Panc1 (cell line): Measurements from ENCODE around the gene NUP54. TPM values are rescaled to one million over a fixed set of nuclear protein-coding genes. Genes with fewer than 3 reads are reported as not detected.

ENCODE experiments used
- ATAC-seq: fragments of 200-7000 bp; cut with Tn5 transposase; 2 replicates; pipeline ENCODE4 v1.9.1; 2020; ENCODE audit warnings: mild to moderate bottlenecking, moderate library complexity
- BruUV-seq: library from RNA; stranded (reverse); fragments of 400-500 nt; replicated peaks from 2 replicates; lab custom pipeline; 2021; lab: Mats Ljungman, UMichigan
- CTCF ChIA-PET: fragments of 300-600 bp; sonication (Branson Sonifier 250); formaldehyde crosslinking; loops from one replicate; lab custom pipeline; 2022; ENCODE audit warnings: antibody characterized with exemption; lab: Charles Lee
- POLR2A ChIA-PET: fragments of 300-600 bp; sonication (Branson Sonifier 250); formaldehyde crosslinking; loops from one replicate; lab custom pipeline; 2022; ENCODE audit warnings: antibody characterized with exemption; lab: Charles Lee
- DNase-seq: peaks from one replicate; pipeline ENCODE4 v3.0.0-alpha.2; 2010; ENCODE audit warnings: low read depth, low spot score
- H3K27ac ChIP-seq: 2 replicates; pipeline ENCODE4 v1.5.1; 2011; ENCODE audit warnings: mild to moderate bottlenecking, low read length, inconsistent platforms
- H3K27me3 ChIP-seq: fragments of 200-500 bp; sonication (Bioruptor generic); 2 replicates; pipeline ENCODE4 v1.6.0; 2014; ENCODE audit warnings: low read length, inconsistent platforms; ENCODE audit not compliant: control insufficient read depth, insufficient read depth
- H3K36me3 ChIP-seq: fragments of 200-500 bp; sonication (Bioruptor generic); 2 replicates; pipeline ENCODE4 v1.5.1; 2014; ENCODE audit warnings: inconsistent platforms, mild to moderate bottlenecking, low read length, moderate library complexity; ENCODE audit not compliant: control insufficient read depth, insufficient read depth
- H3K4me1 ChIP-seq: 2 replicates; pipeline ENCODE4 v1.5.1; 2011; ENCODE audit warnings: inconsistent platforms, mild to moderate bottlenecking, low read length, moderate library complexity; ENCODE audit not compliant: control insufficient read depth, insufficient read depth
- H3K4me3 ChIP-seq, 2 experiments: 2 replicates each; pipeline ENCODE4 v1.5.1; 2011 to 2012; ENCODE audit warnings: low read depth in 2 of 2, low read length in 2 of 2, mild to moderate bottlenecking in 2 of 2, inconsistent platforms in 1 of 2, moderate library complexity in 1 of 2
- H3K9me3 ChIP-seq: fragments of 200-500 bp; sonication (Bioruptor generic); 2 replicates; pipeline ENCODE4 v1.5.1; 2014; ENCODE audit warnings: low read depth, mild to moderate bottlenecking, inconsistent platforms, low read length, moderate library complexity; ENCODE audit not compliant: control insufficient read depth, insufficient read depth
- POLR2AphosphoS5 ChIP-seq: IDR thresholded peaks from 2 replicates; pipeline ENCODE4 v1.6.1; 2012; ENCODE audit warnings: mild to moderate bottlenecking, low read depth, low read length, moderate library complexity
- SIN3A ChIP-seq: IDR thresholded peaks from 2 replicates; pipeline ENCODE4 v1.6.1; 2012; ENCODE audit warnings: low read depth, mild to moderate bottlenecking, low read length, moderate library complexity, borderline replicate concordance; ENCODE audit not compliant: insufficient read depth
- TCF7L2 ChIP-seq: IDR thresholded peaks from 2 replicates; pipeline ENCODE4 v1.6.1; 2011; ENCODE audit warnings: mild to moderate bottlenecking, low read depth, low read length, inconsistent platforms
- in situ Hi-C: cut with HindIII; loops from 2 replicates; pipeline ENCODE4 v1.10.0; 2016; ENCODE audit warnings: low sequenced_read_pairs, low pct_unique_long_range_greater_than_20kb
- intact Hi-C: fragments of 100-400 bp; cut with micrococcal nuclease; formaldehyde crosslinking; loops from one replicate; pipeline ENCODE4 v1.10.0; 2022; ENCODE audit not compliant: unreplicated experiment
- total RNA-seq: library from RNA; stranded (reverse); gene quantifications from one replicate; pipeline ENCODE4 v1.2.1, GENCODE V29; 2021; ENCODE audit not compliant: unreplicated experiment
- TF ChIP-seq, protein P1 (sequence below), 2 experiments: IDR thresholded peaks; 2 replicates each; pipeline ENCODE4 v1.6.1; 2011 to 2012; ENCODE audit warnings: low read depth in 2 of 2, control low read depth in 1 of 2, low read length in 1 of 2, mild to moderate bottlenecking in 1 of 2, moderate library complexity in 1 of 2; ENCODE audit not compliant: insufficient read depth in 1 of 2
- TF ChIP-seq, protein P2 (sequence below): fragments of 450-650 bp; IDR thresholded peaks from 2 replicates; pipeline ENCODE4 v1.5.1; 2017; ENCODE audit warnings: mild to moderate bottlenecking

Gene NUP54
- total RNA-seq, 1 experiment from 2014 or later, result 32.1 TPM

GRCh38 chr4:76188557-76188956 is 40.4 kb upstream of the NUP54 start:
- CTCF ChIA-PET, result no interaction called here
- TF ChIP-seq, protein P1, sequence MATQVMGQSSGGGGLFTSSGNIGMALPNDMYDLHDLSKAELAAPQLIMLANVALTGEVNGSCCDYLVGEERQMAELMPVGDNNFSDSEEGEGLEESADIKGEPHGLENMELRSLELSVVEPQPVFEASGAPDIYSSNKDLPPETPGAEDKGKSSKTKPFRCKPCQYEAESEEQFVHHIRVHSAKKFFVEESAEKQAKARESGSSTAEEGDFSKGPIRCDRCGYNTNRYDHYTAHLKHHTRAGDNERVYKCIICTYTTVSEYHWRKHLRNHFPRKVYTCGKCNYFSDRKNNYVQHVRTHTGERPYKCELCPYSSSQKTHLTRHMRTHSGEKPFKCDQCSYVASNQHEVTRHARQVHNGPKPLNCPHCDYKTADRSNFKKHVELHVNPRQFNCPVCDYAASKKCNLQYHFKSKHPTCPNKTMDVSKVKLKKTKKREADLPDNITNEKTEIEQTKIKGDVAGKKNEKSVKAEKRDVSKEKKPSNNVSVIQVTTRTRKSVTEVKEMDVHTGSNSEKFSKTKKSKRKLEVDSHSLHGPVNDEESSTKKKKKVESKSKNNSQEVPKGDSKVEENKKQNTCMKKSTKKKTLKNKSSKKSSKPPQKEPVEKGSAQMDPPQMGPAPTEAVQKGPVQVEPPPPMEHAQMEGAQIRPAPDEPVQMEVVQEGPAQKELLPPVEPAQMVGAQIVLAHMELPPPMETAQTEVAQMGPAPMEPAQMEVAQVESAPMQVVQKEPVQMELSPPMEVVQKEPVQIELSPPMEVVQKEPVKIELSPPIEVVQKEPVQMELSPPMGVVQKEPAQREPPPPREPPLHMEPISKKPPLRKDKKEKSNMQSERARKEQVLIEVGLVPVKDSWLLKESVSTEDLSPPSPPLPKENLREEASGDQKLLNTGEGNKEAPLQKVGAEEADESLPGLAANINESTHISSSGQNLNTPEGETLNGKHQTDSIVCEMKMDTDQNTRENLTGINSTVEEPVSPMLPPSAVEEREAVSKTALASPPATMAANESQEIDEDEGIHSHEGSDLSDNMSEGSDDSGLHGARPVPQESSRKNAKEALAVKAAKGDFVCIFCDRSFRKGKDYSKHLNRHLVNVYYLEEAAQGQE (IDR thresholded peaks at IDR 0.05; ENCODE audit: insufficient read depth in 1 of 2, low read depth in 2 of 2, low read length in 1 of 2), result 0 out of 4 replicates have a peak, but pooled peaks of 1 of the 2 experiments have one; percentile 23
- TF ChIP-seq POLR2AphosphoS5, result no peak
- H3K36me3 ChIP-seq, result no peaks in the 10 kb centered on the region; the same call in 1 of the 2 replicates
- no peak for DNase-seq
- H3K27ac ChIP-seq, result no peak overlapping the region
- POLR2A ChIA-PET, result no interaction called here
- in situ Hi-C loops, result no loop called here
- H3K9me3 ChIP-seq, result no peaks in the 10 kb centered on the region
- H3K27me3 ChIP-seq, result no peaks in the 10 kb centered on the region
- no peak overlapping the region for H3K4me3 ChIP-seq
- no TSS peak for BruUV-seq
- intact Hi-C loops, result no loop called here
- no peaks in the 10 kb centered on the region for H3K4me1 ChIP-seq
- no peak for ATAC-seq

DNA sequence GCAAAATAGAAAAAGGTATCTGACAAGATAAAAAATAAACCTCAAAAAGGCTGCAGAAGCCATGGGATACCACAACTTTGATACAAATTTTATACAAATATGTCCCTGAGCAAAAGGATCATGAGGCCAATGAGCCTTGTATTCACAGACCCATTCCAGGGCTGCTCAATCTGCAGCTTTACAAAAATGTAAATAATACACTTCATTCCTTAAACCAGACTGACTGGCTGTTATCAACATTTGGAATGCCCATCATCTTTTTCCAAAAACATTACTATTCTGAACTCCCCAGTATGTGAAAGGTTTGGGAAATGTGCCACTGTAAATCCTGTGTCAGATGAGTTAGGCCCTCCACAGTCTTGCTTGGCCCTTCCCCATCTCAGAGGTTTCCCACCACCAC is 40.0 kb upstream of the NUP54 start:
- ChIA-PET CTCF (no interaction called here), POLR2A (no interaction called here)
- intact Hi-C loops, result no loop called here

GRCh38 chr4:76187152-76187551 is 39.0 kb upstream of the NUP54 start:
- TF ChIP-seq, protein P1 (IDR thresholded peaks at IDR 0.05; ENCODE audit: insufficient read depth in 1 of 2, low read depth in 2 of 2, low read length in 1 of 2), result no peak
- TF ChIP-seq POLR2AphosphoS5, result no peak
- TF ChIP-seq TCF7L2, result no peak
- TF ChIP-seq, protein P2, sequence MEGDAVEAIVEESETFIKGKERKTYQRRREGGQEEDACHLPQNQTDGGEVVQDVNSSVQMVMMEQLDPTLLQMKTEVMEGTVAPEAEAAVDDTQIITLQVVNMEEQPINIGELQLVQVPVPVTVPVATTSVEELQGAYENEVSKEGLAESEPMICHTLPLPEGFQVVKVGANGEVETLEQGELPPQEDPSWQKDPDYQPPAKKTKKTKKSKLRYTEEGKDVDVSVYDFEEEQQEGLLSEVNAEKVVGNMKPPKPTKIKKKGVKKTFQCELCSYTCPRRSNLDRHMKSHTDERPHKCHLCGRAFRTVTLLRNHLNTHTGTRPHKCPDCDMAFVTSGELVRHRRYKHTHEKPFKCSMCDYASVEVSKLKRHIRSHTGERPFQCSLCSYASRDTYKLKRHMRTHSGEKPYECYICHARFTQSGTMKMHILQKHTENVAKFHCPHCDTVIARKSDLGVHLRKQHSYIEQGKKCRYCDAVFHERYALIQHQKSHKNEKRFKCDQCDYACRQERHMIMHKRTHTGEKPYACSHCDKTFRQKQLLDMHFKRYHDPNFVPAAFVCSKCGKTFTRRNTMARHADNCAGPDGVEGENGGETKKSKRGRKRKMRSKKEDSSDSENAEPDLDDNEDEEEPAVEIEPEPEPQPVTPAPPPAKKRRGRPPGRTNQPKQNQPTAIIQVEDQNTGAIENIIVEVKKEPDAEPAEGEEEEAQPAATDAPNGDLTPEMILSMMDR, result no peak
- TF ChIP-seq SIN3A, result no peak
- POLR2A ChIA-PET, result no interaction called here
- intact Hi-C loops, result no loop called here

More for the DNA sequence above, 40.0 kb upstream of the NUP54 start:
- in situ Hi-C loops, result no loop called here
- Histone ChIP-seq H3K27me3 (no peaks in the 10 kb centered on the region), H3K36me3 (no peaks in the 10 kb centered on the region; the same call in 1 of the 2 replicates), H3K27ac (no peak overlapping the region), H3K4me1 (no peaks in the 10 kb centered on the region), H3K4me3 (no peak overlapping the region), H3K9me3 (no peaks in the 10 kb centered on the region)
- DNase-seq, result no peak
- TF ChIP-seq, protein P1 (IDR thresholded peaks at IDR 0.05; ENCODE audit: insufficient read depth in 1 of 2, low read depth in 2 of 2, low read length in 1 of 2), result no peak
- ATAC-seq, result no peak
- no TSS peak for BruUV-seq

More at GRCh38 chr4:76187152-76187551, 39.0 kb upstream of the NUP54 start:
- CTCF ChIA-PET, result no interaction called here
- Histone ChIP-seq H3K27me3 (no peaks in the 10 kb centered on the region), H3K4me1 (no peaks in the 10 kb centered on the region), H3K4me3 (no peak overlapping the region), H3K36me3 (no peaks in the 10 kb centered on the region; the same call in 1 of the 2 replicates), H3K27ac (no peak overlapping the region), H3K9me3 (no peaks in the 10 kb centered on the region)
- in situ Hi-C loops, result no loop called here
- DNase-seq (no peak), ATAC-seq (no peak)
- no TSS peak for BruUV-seq
